ENCODE measurements around the gene ZIK1. TPM values are rescaled to one million over a fixed set of nuclear protein-coding genes. Genes with fewer than 3 reads are reported as not detected.

Gene ZIK1
- total RNA-seq, 3 donors from 2014 or later: 2.2 to 8.9 (median 6.9) TPM

GRCh38 chr19:57566396-57567265 is 17.3 kb upstream of the ZIK1 start:
- H3K4me1 ChIP-seq: no peaks in the 10 kb centered on the region
- TF ChIP-seq POLR2AphosphoS5 (IDR thresholded peaks at IDR 0.05) (no peak), CTCF (IDR thresholded peaks at IDR 0.05) (no peak), POLR2A (IDR thresholded peaks at IDR 0.05) (no peak)
- no peak overlapping the region for H3K27ac ChIP-seq
- H3K9me3 ChIP-seq: peaks cover 85 to 89% of the 10 kb centered on the region in 2 donors
- H3K36me3 ChIP-seq: no peaks in the 10 kb centered on the region
- no peaks in the 10 kb centered on the region for H3K27me3 ChIP-seq
- DNase-seq (ENCODE audit: low spot score in 2 of 2): no peak
- intact Hi-C loops (cut with DNase I; ENCODE audit: low total_unique reads): no loop called here
- no peak overlapping the region for H3K4me3 ChIP-seq

DNA sequence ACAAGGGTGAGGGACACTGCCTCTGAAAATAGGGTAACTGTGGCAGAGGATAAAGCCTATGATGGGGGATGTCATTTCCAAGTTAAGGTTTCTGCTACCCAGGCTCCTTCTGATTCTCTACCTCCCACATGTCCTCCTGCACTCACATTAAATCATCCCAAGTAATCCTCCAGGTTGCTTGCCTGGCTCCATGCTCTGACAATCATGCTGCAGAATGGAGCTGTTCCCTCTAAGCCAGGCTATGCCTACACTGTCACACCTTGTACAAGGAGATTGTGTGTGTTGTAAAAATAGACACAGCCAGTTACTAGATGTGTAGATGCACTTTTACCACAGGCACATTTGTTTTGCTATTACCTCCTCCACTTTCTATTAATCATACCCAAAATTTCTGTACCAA is 13.2 kb upstream of the ZIK1 start:
- intact Hi-C loops (cut with DNase I; ENCODE audit: low total_unique reads): no loop called here
- no peaks in the 10 kb centered on the region for H3K27me3 ChIP-seq
- H3K4me3 ChIP-seq: no peak overlapping the region
- H3K9me3 ChIP-seq: peaks cover 95 to 100% of the 10 kb centered on the region in 2 donors
- no peaks in the 10 kb centered on the region for H3K4me1 ChIP-seq
- H3K36me3 ChIP-seq: peaks cover 36% of the 10 kb centered on the region
- no peak overlapping the region for H3K27ac ChIP-seq
- no peak for DNase-seq (ENCODE audit: low spot score in 2 of 2)
- TF ChIP-seq CTCF (IDR thresholded peaks at IDR 0.05) (no peak), POLR2AphosphoS5 (IDR thresholded peaks at IDR 0.05) (no peak), POLR2A (IDR thresholded peaks at IDR 0.05) (no peak)

GRCh38 chr19:57572415-57572947 is 11.5 kb upstream of the ZIK1 start:
- no peak overlapping the region for H3K27ac ChIP-seq
- peak overlapping the region in 1 of 3 donors; percentile 10 for H3K4me3 ChIP-seq
- H3K27me3 ChIP-seq: no peaks in the 10 kb centered on the region
- TF ChIP-seq POLR2AphosphoS5 (IDR thresholded peaks at IDR 0.05) (no peak), POLR2A (IDR thresholded peaks at IDR 0.05) (no peak), CTCF (IDR thresholded peaks at IDR 0.05) (no peak)
- peaks cover 92 to 100% of the 10 kb centered on the region in 2 donors for H3K9me3 ChIP-seq
- H3K36me3 ChIP-seq: peaks cover 45% of the 10 kb centered on the region
- no peak for DNase-seq (ENCODE audit: low spot score in 2 of 2)
- H3K4me1 ChIP-seq: no peaks in the 10 kb centered on the region
- intact Hi-C loops (cut with DNase I; ENCODE audit: low total_unique reads): no loop called here

GRCh38 chr19:57576661-57577060 is 7.3 kb upstream of the ZIK1 start:
- intact Hi-C loops (cut with DNase I; ENCODE audit: low total_unique reads): no loop called here
- H3K4me3 ChIP-seq: no peak overlapping the region
- no peak overlapping the region for H3K27ac ChIP-seq
- H3K4me1 ChIP-seq: peaks cover 0 to 4% of the 10 kb centered on the region in 2 donors
- TF ChIP-seq POLR2AphosphoS5 (IDR thresholded peaks at IDR 0.05): no peak
- TF ChIP-seq CTCF (IDR thresholded peaks at IDR 0.05): no peak
- no peak for TF ChIP-seq POLR2A (IDR thresholded peaks at IDR 0.05)
- H3K36me3 ChIP-seq: peaks cover 45% of the 10 kb centered on the region
- H3K27me3 ChIP-seq: no peaks in the 10 kb centered on the region
- no peak for DNase-seq (ENCODE audit: low spot score in 2 of 2)
- peaks cover 58 to 62% of the 10 kb centered on the region in 2 donors for H3K9me3 ChIP-seq

All from breast epithelium (tissue), 4 donors.